SK-N-SH (cell line): ENCODE measurements around the gene BOK. TPM values are rescaled to one million over a fixed set of nuclear protein-coding genes. Genes with fewer than 3 reads are reported as not detected.

Source experiments
- CTCF ChIA-PET: fragments of 300-600, 350-600 bp; formaldehyde crosslinking; extraction: SDS; loops from one replicate; lab custom pipeline; 2021; lab: Yijun Ruan, JAX
- POLR2A ChIA-PET: fragments of 350-600 bp; sonication (Branson Sonifier 250); formaldehyde crosslinking; extraction: SDS; loops from one replicate; lab custom pipeline; 2020; ENCODE audit warnings: antibody characterized with exemption, inconsistent platforms; lab: Yijun Ruan, JAX
- DNase-seq: peaks from one replicate; pipeline ENCODE4 v3.0.0; 2012
- H2AFZ ChIP-seq: fragments of 200-600 bp; sonication (generic); 2 replicates; pipeline ENCODE4 v1.8.1; 2016; ENCODE audit warnings: antibody characterized with exemption, mild to moderate bottlenecking, low read depth
- H3F3A ChIP-seq: fragments of 200-600 bp; sonication (generic); replicated peaks from 2 replicates; pipeline ENCODE3; 2016; ENCODE audit warnings: antibody characterized with exemption, mild to moderate bottlenecking; ENCODE audit not compliant: insufficient read depth
- H3K27ac ChIP-seq, 2 experiments: fragments of 200-500 bp in 1 of 2; fragments of 200-600 bp in 1 of 2; sonication (Bioruptor generic) in 1 of 2; sonication (generic), shearing (Covaris generic) in 1 of 2; 2 replicates each; pipeline versions ENCODE4 v1.5.1 to v1.6.1; 2014 to 2016; ENCODE audit warnings: low read depth in 2 of 2, inconsistent platforms in 1 of 2, low read length in 1 of 2, mild to moderate bottlenecking in 1 of 2, mixed read lengths in 1 of 2
- H3K27me3 ChIP-seq: fragments of 200-600 bp; sonication (generic), shearing (Covaris generic); 2 replicates; pipeline ENCODE4 v1.6.1; 2016; ENCODE audit warnings: mixed run types; ENCODE audit not compliant: insufficient read depth
- H3K36me3 ChIP-seq, 2 experiments: fragments of 200-500 bp in 1 of 2; fragments of 200-600 bp in 1 of 2; sonication (Bioruptor generic) in 1 of 2; sonication (generic) in 1 of 2; replicated peaks in 1 of 2; 2 replicates each; pipeline versions ENCODE3 to v1.5.1; 2014 to 2016; ENCODE audit warnings: low read length in 1 of 2, mild to moderate bottlenecking in 1 of 2; ENCODE audit not compliant: insufficient read depth in 2 of 2, control insufficient read depth in 1 of 2
- H3K4me1 ChIP-seq, 2 experiments: fragments of 200-500 bp in 1 of 2; fragments of 200-600 bp in 1 of 2; sonication (Bioruptor generic) in 1 of 2; sonication (generic), shearing (Covaris generic) in 1 of 2; 2 replicates each; pipeline versions ENCODE4 v1.5.1 to v1.6.1; 2014 to 2016; ENCODE audit warnings: low read depth in 1 of 2, low read length in 1 of 2, mixed run types in 1 of 2; ENCODE audit not compliant: insufficient read depth in 2 of 2, control insufficient read depth in 1 of 2
- H3K4me2 ChIP-seq: fragments of 200-600 bp; sonication (generic), shearing (Covaris generic); 2 replicates; pipeline ENCODE4 v1.6.1; 2017; ENCODE audit warnings: mixed run types
- H3K4me3 ChIP-seq, 2 experiments: fragments of 200-500 bp in 1 of 2; fragments of 200-600 bp in 1 of 2; sonication (Bioruptor generic) in 1 of 2; sonication (generic), shearing (Covaris generic) in 1 of 2; 2 replicates each; pipeline versions ENCODE4 v1.5.1 to v1.8.1; 2014 to 2016; ENCODE audit warnings: low read depth in 2 of 2, inconsistent platforms in 1 of 2, low read length in 1 of 2, mild to moderate bottlenecking in 1 of 2, mixed read lengths in 1 of 2, moderate library complexity in 1 of 2
- H3K79me2 ChIP-seq: fragments of 200-600 bp; sonication (generic); 2 replicates; pipeline ENCODE4 v1.8.1; 2017; ENCODE audit warnings: mild to moderate bottlenecking; ENCODE audit not compliant: insufficient read depth
- H3K9ac ChIP-seq: fragments of 200-600 bp; sonication (generic); 2 replicates; pipeline ENCODE4 v1.6.1; 2017; ENCODE audit warnings: mixed run types
- H3K9me2 ChIP-seq: fragments of 200-600 bp; sonication (generic); 2 replicates; pipeline ENCODE4 v1.6.1; 2017; ENCODE audit warnings: mixed run types
- H3K9me3 ChIP-seq: fragments of 200-600 bp; sonication (generic); 2 replicates; pipeline ENCODE4 v1.6.1; 2017; ENCODE audit warnings: mixed run types, mild to moderate bottlenecking, moderate library complexity
- H4K20me1 ChIP-seq: fragments of 200-600 bp; sonication (generic); 2 replicates; pipeline ENCODE4 v1.6.1; 2017; ENCODE audit warnings: mild to moderate bottlenecking, mixed run types; ENCODE audit not compliant: insufficient read depth
- EZH2phosphoT487 ChIP-seq: fragments of 200-600 bp; sonication (generic); IDR thresholded peaks from 2 replicates; pipeline ENCODE4 v1.6.1; 2017; ENCODE audit warnings: low read depth, mixed run types, mild to moderate bottlenecking, antibody characterized with exemption, moderate library complexity, borderline replicate concordance
- GATA2 ChIP-seq: sonication (generic); formaldehyde crosslinking; IDR thresholded peaks from 2 replicates; pipeline ENCODE4 v1.5.0; 2020; ENCODE audit warnings: mild to moderate bottlenecking, missing genetic modification reagents
- IRF3 ChIP-seq: fragments of 150-350 bp; IDR thresholded peaks from 2 replicates; pipeline ENCODE4 v1.6.1; 2016; ENCODE audit warnings: mild to moderate bottlenecking, low read depth, low read length
- JUND ChIP-seq: IDR thresholded peaks from 2 replicates; pipeline ENCODE4 v1.4.0; 2012
- MAX ChIP-seq: IDR thresholded peaks from 2 replicates; pipeline ENCODE4 v1.4.0; 2012; ENCODE audit warnings: low read depth
- PBX3 ChIP-seq: IDR thresholded peaks from 2 replicates; pipeline ENCODE4; 2012
- REST ChIP-seq: IDR thresholded peaks from 2 replicates; pipeline ENCODE4 v1.6.1; 2012; ENCODE audit warnings: mild to moderate bottlenecking, low read depth, low read length, moderate library complexity
- RFX5 ChIP-seq: IDR thresholded peaks from 2 replicates; pipeline ENCODE4 v1.6.1; 2012; ENCODE audit warnings: mild to moderate bottlenecking, improper control_type of control experiment, low read length
- SIN3A ChIP-seq: IDR thresholded peaks from 2 replicates; pipeline ENCODE4 v1.6.1; 2012; ENCODE audit warnings: low read depth, mild to moderate bottlenecking, low read length, moderate library complexity, borderline replicate concordance
- TAF1 ChIP-seq: IDR thresholded peaks from 2 replicates; pipeline ENCODE4 v1.6.1; 2012; ENCODE audit warnings: low read depth, mild to moderate bottlenecking, low read length, moderate library complexity, borderline replicate concordance
- TEAD4 ChIP-seq: IDR thresholded peaks from 2 replicates; pipeline ENCODE4 v1.4.0; 2012; ENCODE audit warnings: mild to moderate bottlenecking, borderline replicate concordance; ENCODE audit not compliant: insufficient read depth
- USF1 ChIP-seq: IDR thresholded peaks from 2 replicates; pipeline ENCODE4 v1.4.0; 2012; ENCODE audit warnings: low read depth, borderline replicate concordance
- USF2 ChIP-seq: fragments of 150-350 bp; IDR thresholded peaks from 2 replicates; pipeline ENCODE4 v1.6.1; 2017; ENCODE audit warnings: antibody characterized with exemption, low read length, low read depth, borderline replicate concordance
- ZBTB33 ChIP-seq: IDR thresholded peaks from 2 replicates; pipeline ENCODE4 v1.4.0; 2012; ENCODE audit warnings: low read depth, borderline replicate concordance
- WGBS: methylation state at CpG from one replicate; pipeline ENCODE4 v1.1.6; 2017; ENCODE audit warnings: low lambda C conversion rate; 5-methylcytosine and 5-hydroxymethylcytosine counted together
- polyA plus RNA-seq, 3 experiments: library from polyadenylated mRNA; depleted of rRNA; stranded (reverse); fragments of >200 nt; gene quantifications; 2 replicates each; pipeline ENCODE4 v1.2.3, GENCODE V29; 2012

Gene BOK
- polyA plus RNA-seq, 1 of the 3 experiments (the other 2 are of a cell fraction): 1.7 TPM

GRCh38 chr2:241535871-241536655 lies 22.5 kb upstream of the BOK start:
- ChIA-PET POLR2A (no interaction called here), CTCF (interaction anchor here (1.1 kb wide), 1 partner anchor 123 kb away, joined by 3 read pairs; no protein-coding TSS in a partner anchor)
- H3K27me3 ChIP-seq: no peaks in the 10 kb centered on the region; the same call in 1 of the 2 replicates
- no peak overlapping the region for H3K27ac ChIP-seq
- no peaks in the 10 kb centered on the region for H3K9me3 ChIP-seq
- no peak for TF ChIP-seq GATA2 (CRISPR knock-in tag)
- TF ChIP-seq JUND: no peak
- no peak for TF ChIP-seq USF2
- no peak for TF ChIP-seq USF1
- no peak for TF ChIP-seq REST
- TF ChIP-seq SIN3A: no peak
- TF ChIP-seq MAX: no peak
- TF ChIP-seq RFX5: no peak
- no peak for TF ChIP-seq TEAD4
- no peak for TF ChIP-seq EZH2phosphoT487
- no peak for TF ChIP-seq IRF3
- no peak for TF ChIP-seq PBX3
- TF ChIP-seq TAF1: no peak
- no peak for TF ChIP-seq ZBTB33
- peaks cover 0 to 1% of the 10 kb centered on the region in 2 experiments; a peak in 1 of 4 replicates for H3K4me1 ChIP-seq
- no peaks in the 10 kb centered on the region for H3K36me3 ChIP-seq
- H2AFZ ChIP-seq: no peak overlapping the region
- no peaks in the 10 kb centered on the region for H3K79me2 ChIP-seq
- DNase-seq: no peak
- no peak overlapping the region for H3K4me3 ChIP-seq
- no peaks in the 10 kb centered on the region for H3K9me2 ChIP-seq
- H3K4me2 ChIP-seq: no peak overlapping the region
- no peak overlapping the region for H3K9ac ChIP-seq
- WGBS: 72% methylated on average over 8 of the region's 13 CpGs
- no peaks in the 10 kb centered on the region for H3F3A ChIP-seq
- H4K20me1 ChIP-seq: no peaks in the 10 kb centered on the region
